ENCODE measurements around the gene PRKAG1. TPM values are rescaled to one million over a fixed set of nuclear protein-coding genes. Genes with fewer than 3 reads are reported as not detected.

Gene PRKAG1
- total RNA-seq, 1 experiment from 2014 or later, result 80.3 TPM

GRCh38 chr12:49059045-49059298 is 40.4 kb upstream of the PRKAG1 start:
- BruUV-seq (replicated peaks), result no TSS peak
- no peaks in the 10 kb centered on the region for H3K27me3 Mint-ChIP-seq (ENCODE audit: insufficient read depth, unreplicated experiment)
- H3K4me3 Mint-ChIP-seq (ENCODE audit: unreplicated experiment), result peak overlapping the region; percentile 91
- H3K36me3 Mint-ChIP-seq (ENCODE audit: insufficient read depth, unreplicated experiment), result peaks cover 22% of the 10 kb centered on the region
- intact Hi-C loops (cut with micrococcal nuclease), result no loop called here
- TF ChIP-seq, protein P1, sequence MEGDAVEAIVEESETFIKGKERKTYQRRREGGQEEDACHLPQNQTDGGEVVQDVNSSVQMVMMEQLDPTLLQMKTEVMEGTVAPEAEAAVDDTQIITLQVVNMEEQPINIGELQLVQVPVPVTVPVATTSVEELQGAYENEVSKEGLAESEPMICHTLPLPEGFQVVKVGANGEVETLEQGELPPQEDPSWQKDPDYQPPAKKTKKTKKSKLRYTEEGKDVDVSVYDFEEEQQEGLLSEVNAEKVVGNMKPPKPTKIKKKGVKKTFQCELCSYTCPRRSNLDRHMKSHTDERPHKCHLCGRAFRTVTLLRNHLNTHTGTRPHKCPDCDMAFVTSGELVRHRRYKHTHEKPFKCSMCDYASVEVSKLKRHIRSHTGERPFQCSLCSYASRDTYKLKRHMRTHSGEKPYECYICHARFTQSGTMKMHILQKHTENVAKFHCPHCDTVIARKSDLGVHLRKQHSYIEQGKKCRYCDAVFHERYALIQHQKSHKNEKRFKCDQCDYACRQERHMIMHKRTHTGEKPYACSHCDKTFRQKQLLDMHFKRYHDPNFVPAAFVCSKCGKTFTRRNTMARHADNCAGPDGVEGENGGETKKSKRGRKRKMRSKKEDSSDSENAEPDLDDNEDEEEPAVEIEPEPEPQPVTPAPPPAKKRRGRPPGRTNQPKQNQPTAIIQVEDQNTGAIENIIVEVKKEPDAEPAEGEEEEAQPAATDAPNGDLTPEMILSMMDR (IDR thresholded peaks at IDR 0.05; ENCODE audit: unreplicated experiment), result no peak
- no peak for DNase-seq (ENCODE audit: unreplicated experiment)
- peak overlapping the region; percentile 89 for H3K27ac Mint-ChIP-seq (ENCODE audit: low read depth, unreplicated experiment)
- CTCF ChIA-PET, result interaction anchor here (1.2 to 2.3 kb wide), 2 partner anchors 11 to 71 kb away, joined by 5 to 9 read pairs; no protein-coding TSS in a partner anchor
- no peaks in the 10 kb centered on the region for H3K9me3 Mint-ChIP-seq (ENCODE audit: unreplicated experiment)
- POLR2A ChIA-PET, result interaction anchor here (0.5 to 5.1 kb wide), 13 partner anchors 10 to 210 kb away, joined by 3 to 58 read pairs (median 6); partner anchors contain the start of genes ARF3, LMBR1L, RHEBL1 and TUBA1A
- peaks cover 33% of the 10 kb centered on the region for H3K4me1 Mint-ChIP-seq (ENCODE audit: insufficient read depth, unreplicated experiment)

- TF ChIP-seq, protein P1 (IDR thresholded peaks at IDR 0.05; ENCODE audit: unreplicated experiment), result no peak
- intact Hi-C loops (cut with micrococcal nuclease), result no loop called here
- no TSS peak for BruUV-seq (replicated peaks)
- Mint-ChIP-seq H3K27me3 (ENCODE audit: insufficient read depth, unreplicated experiment) (no peaks in the 10 kb centered on the region), H3K27ac (ENCODE audit: low read depth, unreplicated experiment) (peak overlapping the region; percentile 89), H3K9me3 (ENCODE audit: unreplicated experiment) (no peaks in the 10 kb centered on the region), H3K4me1 (ENCODE audit: insufficient read depth, unreplicated experiment) (peaks cover 30% of the 10 kb centered on the region), H3K36me3 (ENCODE audit: insufficient read depth, unreplicated experiment) (peaks cover 26% of the 10 kb centered on the region), H3K4me3 (ENCODE audit: unreplicated experiment) (peak overlapping the region; percentile 91)
- ChIA-PET CTCF (interaction anchor here (0.6 to 2.3 kb wide), 4 partner anchors 30 to 164 kb away, joined by 3 to 9 read pairs (median 4); no protein-coding TSS in a partner anchor), POLR2A (interaction anchor here (0.5 to 5.1 kb wide), 14 partner anchors 10 to 210 kb away, joined by 3 to 58 read pairs (median 6); partner anchors contain the start of genes ARF3, LMBR1L, RHEBL1 and TUBA1A)
- DNase-seq (ENCODE audit: unreplicated experiment), result no peak
Measured at GRCh38 chr12:49058366-49059044, 39.9 kb upstream of the PRKAG1 start.

DNA sequence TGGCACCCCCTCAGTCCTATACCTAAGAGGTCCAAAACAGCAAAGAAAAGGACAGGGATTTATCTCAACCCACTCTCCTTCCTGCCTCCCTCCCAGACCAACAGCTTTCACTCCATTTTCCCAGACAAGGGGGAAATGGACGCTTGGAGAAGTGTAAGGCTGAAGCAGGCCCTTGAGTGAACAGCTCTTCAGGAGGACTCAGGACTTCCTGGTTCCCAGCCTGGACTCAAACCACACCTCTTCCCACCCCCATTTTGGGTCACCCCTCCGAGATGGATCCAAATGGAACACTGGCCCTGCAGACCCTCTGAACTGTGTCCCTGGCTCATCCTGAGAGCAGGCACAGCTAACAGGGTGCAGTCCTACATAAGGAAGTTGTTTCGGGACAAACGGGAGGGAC is 39.3 kb upstream of the PRKAG1 start:
- peaks cover 30% of the 10 kb centered on the region for H3K4me1 Mint-ChIP-seq (ENCODE audit: insufficient read depth, unreplicated experiment)
- peak overlapping the region; percentile 89 for H3K27ac Mint-ChIP-seq (ENCODE audit: low read depth, unreplicated experiment)
- intact Hi-C loops (cut with micrococcal nuclease), result no loop called here
- DNase-seq (ENCODE audit: unreplicated experiment), result no peak
- H3K27me3 Mint-ChIP-seq (ENCODE audit: insufficient read depth, unreplicated experiment), result no peaks in the 10 kb centered on the region
- H3K4me3 Mint-ChIP-seq (ENCODE audit: unreplicated experiment), result peak overlapping the region; percentile 91
- H3K36me3 Mint-ChIP-seq (ENCODE audit: insufficient read depth, unreplicated experiment), result peaks cover 29% of the 10 kb centered on the region
- ChIA-PET POLR2A (interaction anchor here (0.7 to 5.1 kb wide), 12 partner anchors 9 to 208 kb away, joined by 3 to 58 read pairs (median 6); partner anchors contain the start of genes ARF3, LMBR1L, RHEBL1 and TUBA1A), CTCF (interaction anchor here (0.6 to 2.3 kb wide), 4 partner anchors 30 to 928 kb away, joined by 3 to 9 read pairs (median 4); no protein-coding TSS in a partner anchor)
- TF ChIP-seq, protein P1 (IDR thresholded peaks at IDR 0.05; ENCODE audit: unreplicated experiment), result no peak
- BruUV-seq (replicated peaks), result no TSS peak
- H3K9me3 Mint-ChIP-seq (ENCODE audit: unreplicated experiment), result no peaks in the 10 kb centered on the region

DNA sequence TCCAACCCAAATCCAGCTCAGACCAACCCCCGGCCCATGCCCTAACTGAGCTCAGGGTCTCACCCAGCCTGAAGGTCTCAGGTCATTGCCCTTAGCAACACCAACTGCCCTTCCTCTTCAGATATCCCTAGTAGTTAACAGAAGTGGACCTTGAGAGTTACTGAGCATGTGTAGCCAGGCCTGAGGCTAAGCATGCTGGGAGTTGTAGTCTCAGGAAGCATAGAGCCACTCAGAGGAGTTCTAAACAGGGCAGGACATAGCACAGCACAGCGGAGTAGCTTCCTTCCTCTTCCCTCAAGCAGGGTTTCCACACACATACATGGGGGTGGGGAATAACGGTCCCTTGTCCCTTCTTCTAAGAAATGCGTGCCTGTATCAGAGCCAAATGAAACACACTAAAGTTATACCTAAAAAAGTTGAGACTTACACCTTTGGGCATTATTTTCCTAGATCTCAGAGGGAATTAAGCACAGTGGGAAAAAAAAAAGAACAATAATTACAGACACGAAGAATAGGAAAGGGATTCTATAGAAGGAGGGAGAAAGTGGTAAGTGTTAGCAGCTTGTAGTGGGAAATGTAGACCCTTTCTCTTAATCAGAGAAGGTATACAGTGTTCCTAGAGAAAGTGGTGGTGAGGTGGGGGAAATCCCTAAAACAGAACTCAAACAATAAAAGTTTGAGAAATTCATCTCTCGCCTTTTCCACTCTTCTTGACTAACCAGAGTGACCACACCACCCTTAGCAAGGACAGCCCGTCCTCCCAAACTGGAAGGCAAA is 37.6 kb upstream of the PRKAG1 start:
- H3K4me3 Mint-ChIP-seq (ENCODE audit: unreplicated experiment), result peak overlapping the region; percentile 91
- H3K27ac Mint-ChIP-seq (ENCODE audit: low read depth, unreplicated experiment), result peak overlapping the region; percentile 29
- peak; percentile 57 for DNase-seq (ENCODE audit: unreplicated experiment)
- H3K9me3 Mint-ChIP-seq (ENCODE audit: unreplicated experiment), result no peaks in the 10 kb centered on the region
- BruUV-seq (replicated peaks), result no TSS peak
- TF ChIP-seq, protein P1 (IDR thresholded peaks at IDR 0.05; ENCODE audit: unreplicated experiment), result no peak
- H3K27me3 Mint-ChIP-seq (ENCODE audit: insufficient read depth, unreplicated experiment), result no peaks in the 10 kb centered on the region
- peaks cover 43% of the 10 kb centered on the region for H3K36me3 Mint-ChIP-seq (ENCODE audit: insufficient read depth, unreplicated experiment)
- intact Hi-C loops (cut with micrococcal nuclease), result no loop called here
- peaks cover 27% of the 10 kb centered on the region for H3K4me1 Mint-ChIP-seq (ENCODE audit: insufficient read depth, unreplicated experiment)
- CTCF ChIA-PET, result interaction anchor here (0.6 to 1.9 kb wide), 6 partner anchors 8 to 268 kb away, joined by 3 to 8 read pairs (median 4); partner anchors contain the start of gene TUBA1A
- POLR2A ChIA-PET, result interaction anchor here (0.5 to 5.1 kb wide), 5 partner anchors 10 to 135 kb away, joined by 3 to 27 read pairs (median 4); partner anchors contain the start of genes LMBR1L and TUBA1B

Measured in MCF 10A (cell line).